IMR-90 (cell line): ENCODE results near the gene DSTYK. TPM values are rescaled to one million over a fixed set of nuclear protein-coding genes. Genes with fewer than 3 reads are reported as not detected.

Experiments used
- ATAC-seq: fragments of 200-7000 bp; cut with Tn5 transposase; 2 replicates; pipeline ENCODE4 v1.9.1; 2020; ENCODE audit warnings: low read depth, mild to moderate bottlenecking, moderate library complexity
- BruUV-seq: library from RNA; stranded (reverse); fragments of 400-500 nt; replicated peaks from 2 replicates; lab custom pipeline; 2021; lab: Mats Ljungman, UMichigan
- CTCF ChIA-PET: fragments of 300-600 bp; formaldehyde crosslinking; extraction: SDS; loops from one replicate; lab custom pipeline; 2021; ENCODE audit warnings: antibody characterized with exemption; lab: Yijun Ruan, JAX
- POLR2A ChIA-PET: fragments of 300-600 bp; sonication (Branson Sonifier 250); formaldehyde crosslinking; loops from one replicate; lab custom pipeline; 2022; ENCODE audit warnings: antibody characterized with exemption; ENCODE audit not compliant: unreplicated experiment; lab: Charles Lee
- DNase-seq: peaks from one replicate; pipeline ENCODE4 v3.0.0; 2013
- H2AFZ ChIP-seq: replicated peaks from 2 replicates; pipeline ENCODE3; 2013; ENCODE audit warnings: low read length, mild to moderate bottlenecking; ENCODE audit not compliant: poor library complexity
- H2AK5ac ChIP-seq: 2 replicates; pipeline ENCODE4 v1.6.1; 2013; ENCODE audit warnings: low read depth, low read length, inconsistent platforms
- H2AK9ac ChIP-seq: replicated peaks from 2 replicates; pipeline ENCODE3; 2013; ENCODE audit warnings: mild to moderate bottlenecking, low read depth, low read length, moderate library complexity; ENCODE audit not compliant: poor library complexity
- H2BK120ac ChIP-seq: 2 replicates; pipeline ENCODE4 v1.6.1; 2013; ENCODE audit warnings: low read depth, low read length, inconsistent platforms
- H2BK15ac ChIP-seq: 3 replicates; pipeline ENCODE4 v1.6.1; 2013; ENCODE audit warnings: low read depth, low read length, inconsistent platforms
- H2BK20ac ChIP-seq: 2 replicates; pipeline ENCODE4 v1.6.1; 2013; ENCODE audit warnings: low read depth, mild to moderate bottlenecking, inconsistent platforms, low read length, moderate library complexity
- H2BK5ac ChIP-seq: 2 replicates; pipeline ENCODE4 v1.6.1; 2013; ENCODE audit warnings: mild to moderate bottlenecking, low read depth, low read length, inconsistent platforms; ENCODE audit not compliant: poor library complexity, severe bottlenecking
- H3K14ac ChIP-seq: replicated peaks from 2 replicates; pipeline ENCODE4 v1.6.1; 2013; ENCODE audit warnings: low read depth, low read length, inconsistent platforms
- H3K18ac ChIP-seq: 2 replicates; pipeline ENCODE4 v1.6.1; 2013; ENCODE audit warnings: low read depth, low read length, control low read depth
- H3K23ac ChIP-seq: 2 replicates; pipeline ENCODE4 v1.6.1; 2013; ENCODE audit warnings: low read depth, low read length, inconsistent platforms
- H3K27ac ChIP-seq: 2 replicates; pipeline ENCODE4 v1.5.1; 2013; ENCODE audit warnings: mild to moderate bottlenecking, control low read depth, low read length; ENCODE audit not compliant: insufficient read depth
- H3K27me3 ChIP-seq: 2 replicates; pipeline ENCODE4 v1.6.1; 2013; ENCODE audit warnings: low read length; ENCODE audit not compliant: control insufficient read depth, insufficient read depth
- H3K36me3 ChIP-seq: 2 replicates; pipeline ENCODE4 v1.6.1; 2013; ENCODE audit warnings: low read length, mixed read lengths; ENCODE audit not compliant: control insufficient read depth, insufficient read depth
- H3K4ac ChIP-seq: 2 replicates; pipeline ENCODE4 v1.6.1; 2013; ENCODE audit warnings: low read depth, low read length, inconsistent platforms
- H3K4me1 ChIP-seq: 2 replicates; pipeline ENCODE4 v1.6.1; 2013; ENCODE audit warnings: low read length, mixed read lengths; ENCODE audit not compliant: control insufficient read depth, insufficient read depth
- H3K4me2 ChIP-seq: 2 replicates; pipeline ENCODE4 v1.6.1; 2013; ENCODE audit warnings: low read depth, mild to moderate bottlenecking, control low read depth, low read length, moderate library complexity
- H3K4me3 ChIP-seq: 2 replicates; pipeline ENCODE4 v1.5.1; 2013; ENCODE audit warnings: low read depth, mild to moderate bottlenecking, control low read depth, low read length, moderate library complexity; ENCODE audit not compliant: insufficient read depth
- H3K56ac ChIP-seq: 2 replicates; pipeline ENCODE4 v1.6.1; 2013; ENCODE audit warnings: low read length, inconsistent platforms; ENCODE audit not compliant: insufficient read depth; ENCODE audit errors: extremely low read depth
- H3K79me1 ChIP-seq, 2 experiments: 2 replicates each; pipeline ENCODE4 v1.6.1; 2013; ENCODE audit warnings: low read length in 2 of 2, inconsistent platforms in 1 of 2, low read depth in 1 of 2
- H3K9ac ChIP-seq: 2 replicates; pipeline ENCODE4 v1.6.1; 2013; ENCODE audit warnings: low read depth, low read length, control low read depth
- H3K9me1 ChIP-seq: 2 replicates; pipeline ENCODE4 v1.6.1; 2013; ENCODE audit warnings: low read length, inconsistent platforms; ENCODE audit not compliant: insufficient read depth
- H3K9me3 ChIP-seq: 2 replicates; pipeline ENCODE4 v1.6.1; 2013; ENCODE audit warnings: low read length; ENCODE audit not compliant: control insufficient read depth, insufficient read depth
- H4K20me1 ChIP-seq: 2 replicates; pipeline ENCODE4 v1.6.1; 2013; ENCODE audit warnings: low read length, inconsistent platforms; ENCODE audit not compliant: insufficient read depth
- H4K5ac ChIP-seq: 2 replicates; pipeline ENCODE4 v1.6.1; 2013; ENCODE audit warnings: mild to moderate bottlenecking, low read depth, low read length, control low read depth
- H4K8ac ChIP-seq, 2 experiments: 2 replicates each; pipeline ENCODE4 v1.6.1; 2013; ENCODE audit warnings: low read depth in 2 of 2, low read length in 2 of 2, control low read depth in 1 of 2, inconsistent platforms in 1 of 2
- H4K91ac ChIP-seq: 2 replicates; pipeline ENCODE4 v1.6.1; 2013; ENCODE audit warnings: low read depth, low read length, inconsistent platforms; ENCODE audit not compliant: insufficient read depth
- BHLHE40 ChIP-seq: fragments of 150-350 bp; IDR thresholded peaks from 2 replicates; pipeline ENCODE4 v1.6.1; 2016; ENCODE audit warnings: mild to moderate bottlenecking, low read depth, low read length
- CEBPB ChIP-seq: IDR thresholded peaks from 2 replicates; pipeline ENCODE4 v1.6.1; 2012; ENCODE audit warnings: low read depth, low read length, improper control_type of control experiment
- CHD1 ChIP-seq: IDR thresholded peaks from 2 replicates; pipeline ENCODE4 v1.6.1; 2012; ENCODE audit warnings: low read depth, low read length, improper control_type of control experiment
- FOS ChIP-seq: fragments of 150-350 bp; IDR thresholded peaks from 2 replicates; pipeline ENCODE4 v1.6.1; 2016; ENCODE audit warnings: low read depth, low read length
- MAFK ChIP-seq: IDR thresholded peaks from 2 replicates; pipeline ENCODE4 v1.6.1; 2012; ENCODE audit warnings: low read depth, low read length, improper control_type of control experiment
- MXI1 ChIP-seq: IDR thresholded peaks from 2 replicates; pipeline ENCODE4 v1.6.1; 2012; ENCODE audit warnings: low read depth, mild to moderate bottlenecking, low read length, moderate library complexity, borderline replicate concordance
- NFE2L2 ChIP-seq: fragments of 150-350 bp; IDR thresholded peaks from 2 replicates; pipeline ENCODE4 v1.6.1; 2016; ENCODE audit warnings: low read depth, mild to moderate bottlenecking, low read length
- POLR2A ChIP-seq: IDR thresholded peaks from 2 replicates; pipeline ENCODE4 v1.6.1; 2012; ENCODE audit warnings: mild to moderate bottlenecking, low read depth, low read length
- RAD21 ChIP-seq: IDR thresholded peaks from 2 replicates; pipeline ENCODE4 v1.6.1; 2012; ENCODE audit warnings: low read length, improper control_type of control experiment
- RCOR1 ChIP-seq: IDR thresholded peaks from 2 replicates; pipeline ENCODE4 v1.6.1; 2012; ENCODE audit warnings: mild to moderate bottlenecking, low read length, improper control_type of control experiment; ENCODE audit not compliant: insufficient replicate concordance
- SMC3 ChIP-seq: fragments of 150-350 bp; IDR thresholded peaks from 2 replicates; pipeline ENCODE4 v1.6.1; 2016; ENCODE audit warnings: low read depth, mild to moderate bottlenecking, antibody characterized with exemption, low read length, moderate library complexity
- USF2 ChIP-seq: fragments of 150-350 bp; IDR thresholded peaks from 2 replicates; pipeline ENCODE4 v1.6.1; 2017; ENCODE audit warnings: mild to moderate bottlenecking, antibody characterized with exemption, low read length, low read depth
- WGBS, 2 experiments: methylation state at CpG; one replicate each; pipeline versions ENCODE4 v1.1.5 to v1.1.7; 2013; ENCODE audit warnings: missing lambda C conversion rate in 2 of 2; ENCODE audit not compliant: insufficient read length in 1 of 2; ENCODE audit errors: extremely low coverage in 2 of 2; 5-methylcytosine and 5-hydroxymethylcytosine counted together
- dilution Hi-C: fragments of 300-500 bp; cut with HindIII; formaldehyde crosslinking; loops from one replicate; pipeline ENCODE4 v1.14.3; 2018; ENCODE audit warnings: low sequenced_read_pairs; ENCODE audit not compliant: unreplicated experiment
- in situ Hi-C: fragments of 300-500 bp; cut with MboI; formaldehyde crosslinking; loops from 3 replicates; pipeline ENCODE4 v1.14.3; 2019; ENCODE audit warnings: low sequenced_read_pairs, inconsistent platforms, mixed read lengths
- intact Hi-C: fragments of 100-400 bp; cut with micrococcal nuclease; formaldehyde crosslinking; loops from 2 replicates; pipeline ENCODE4 v1.10.0; 2022
- polyA plus RNA-seq, 3 experiments: library from polyadenylated mRNA; depleted of rRNA; stranded (reverse); fragments of >200 nt; gene quantifications; 2 replicates each; pipeline ENCODE4 v1.2.3, GENCODE V29; 2012; ENCODE audit warnings: low replicate concordance in 1 of 3
- total RNA-seq: library from RNA; depleted of rRNA; stranded (reverse); fragments of >200 nt; gene quantifications from 2 replicates; pipeline ENCODE4 v1.2.3, GENCODE V29; 2012
- TF ChIP-seq, protein P1 (sequence below): fragments of 150-350 bp; IDR thresholded peaks from 2 replicates; pipeline ENCODE4 v1.6.1; 2016; ENCODE audit warnings: low read depth, mild to moderate bottlenecking, low read length, moderate library complexity, borderline replicate concordance

DSTYK gene
- total and polyA plus RNA-seq, 2 of the 4 experiments (the other 2 are of a cell fraction), result 8.0 to 18.3 TPM

GRCh38 chr1:205109711-205110110 lies 101.8 kb downstream of the DSTYK start:
- dilution Hi-C loops, result no loop called here
- WGBS, 2 experiments, result 60% methylated on average over 1 of the region's 5 CpGs; no CpG with 5 or more reads in 1 of the 2 experiments
- Histone ChIP-seq H3K4me1 (no peaks in the 10 kb centered on the region), H2BK20ac (no peak overlapping the region), H2AFZ (no peak overlapping the region), H2BK5ac (no peak overlapping the region), H4K20me1 (no peaks in the 10 kb centered on the region), H3K14ac (no peak overlapping the region), H3K9me3 (no peaks in the 10 kb centered on the region), H2BK120ac (no peak overlapping the region), H2AK9ac (no peak overlapping the region), H3K79me1 (peaks cover 16 to 18% of the 10 kb centered on the region in 2 experiments; a peak in 3 of 4 replicates), H3K56ac (no peak overlapping the region), H3K27me3 (no peaks in the 10 kb centered on the region), H3K18ac (no peak overlapping the region), H3K36me3 (peaks cover 17% of the 10 kb centered on the region), H3K23ac (no peak overlapping the region), H3K4me3 (no peak overlapping the region), H3K9me1 (peaks cover 5% of the 10 kb centered on the region), H3K4me2 (no peak overlapping the region), H4K91ac (no peak overlapping the region), H4K8ac (no peak overlapping the region), H2BK15ac (no peak overlapping the region), H3K9ac (no peak overlapping the region), H3K27ac (no peak overlapping the region), H3K4ac (no peak overlapping the region), H4K5ac (no peak overlapping the region), H2AK5ac (no peak overlapping the region)
- intact Hi-C loops, result no loop called here
- BruUV-seq, result no TSS peak
- DNase-seq (no peak), ATAC-seq (no peak)
- CTCF ChIA-PET, result interaction anchor here (0.6 to 1.3 kb wide), 3 partner anchors 11 to 226 kb away, joined by 3 to 4 read pairs (median 3); no protein-coding TSS in a partner anchor
- in situ Hi-C loops, result no loop called here
- TF ChIP-seq RCOR1 (no peak), CHD1 (no peak), SMC3 (no peak), CEBPB (no peak), MAFK (no peak), NFE2L2 (no peak), RAD21 (no peak), FOS (no peak), POLR2A (no peak), USF2 (no peak), BHLHE40 (no peak), MXI1 (no peak)
- TF ChIP-seq, protein P1, sequence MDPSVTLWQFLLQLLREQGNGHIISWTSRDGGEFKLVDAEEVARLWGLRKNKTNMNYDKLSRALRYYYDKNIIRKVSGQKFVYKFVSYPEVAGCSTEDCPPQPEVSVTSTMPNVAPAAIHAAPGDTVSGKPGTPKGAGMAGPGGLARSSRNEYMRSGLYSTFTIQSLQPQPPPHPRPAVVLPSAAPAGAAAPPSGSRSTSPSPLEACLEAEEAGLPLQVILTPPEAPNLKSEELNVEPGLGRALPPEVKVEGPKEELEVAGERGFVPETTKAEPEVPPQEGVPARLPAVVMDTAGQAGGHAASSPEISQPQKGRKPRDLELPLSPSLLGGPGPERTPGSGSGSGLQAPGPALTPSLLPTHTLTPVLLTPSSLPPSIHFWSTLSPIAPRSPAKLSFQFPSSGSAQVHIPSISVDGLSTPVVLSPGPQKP, result no peak
- POLR2A ChIA-PET, result no interaction called here
